ENCODE results near the gene KRT39. TPM values are rescaled to one million over a fixed set of nuclear protein-coding genes. Genes with fewer than 3 reads are reported as not detected.
A peak's percentile ranks its signal among the peaks of the same experiment; 100 is the strongest.

Gene KRT39
- total RNA-seq, 1 donor from 2014 or later = not detected

DNA sequence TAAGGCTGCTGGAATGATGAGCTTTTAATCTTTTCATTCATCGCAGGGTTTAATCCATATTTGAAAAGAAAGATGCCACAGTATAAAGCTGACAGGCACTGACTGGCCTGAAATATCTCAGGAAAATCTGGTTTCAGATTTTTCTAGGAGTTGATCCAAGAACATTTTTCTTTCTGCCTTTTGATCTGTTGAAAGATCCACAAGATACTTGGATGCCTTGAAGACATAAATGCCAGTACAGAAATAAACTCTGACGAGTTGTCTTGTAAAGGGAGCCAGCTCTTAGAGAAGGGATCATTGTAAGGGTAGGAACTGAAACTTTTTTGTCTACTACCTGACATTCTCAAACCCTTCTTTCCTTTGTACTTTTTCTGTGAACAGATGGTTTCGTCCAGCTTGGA lies 56.3 kb downstream of the KRT39 start:
- TF ChIP-seq, protein P1, sequence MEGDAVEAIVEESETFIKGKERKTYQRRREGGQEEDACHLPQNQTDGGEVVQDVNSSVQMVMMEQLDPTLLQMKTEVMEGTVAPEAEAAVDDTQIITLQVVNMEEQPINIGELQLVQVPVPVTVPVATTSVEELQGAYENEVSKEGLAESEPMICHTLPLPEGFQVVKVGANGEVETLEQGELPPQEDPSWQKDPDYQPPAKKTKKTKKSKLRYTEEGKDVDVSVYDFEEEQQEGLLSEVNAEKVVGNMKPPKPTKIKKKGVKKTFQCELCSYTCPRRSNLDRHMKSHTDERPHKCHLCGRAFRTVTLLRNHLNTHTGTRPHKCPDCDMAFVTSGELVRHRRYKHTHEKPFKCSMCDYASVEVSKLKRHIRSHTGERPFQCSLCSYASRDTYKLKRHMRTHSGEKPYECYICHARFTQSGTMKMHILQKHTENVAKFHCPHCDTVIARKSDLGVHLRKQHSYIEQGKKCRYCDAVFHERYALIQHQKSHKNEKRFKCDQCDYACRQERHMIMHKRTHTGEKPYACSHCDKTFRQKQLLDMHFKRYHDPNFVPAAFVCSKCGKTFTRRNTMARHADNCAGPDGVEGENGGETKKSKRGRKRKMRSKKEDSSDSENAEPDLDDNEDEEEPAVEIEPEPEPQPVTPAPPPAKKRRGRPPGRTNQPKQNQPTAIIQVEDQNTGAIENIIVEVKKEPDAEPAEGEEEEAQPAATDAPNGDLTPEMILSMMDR (IDR thresholded peaks at IDR 0.05) = no peak
- Mint-ChIP-seq H3K27me3 (peaks cover 29% of the 10 kb centered on the region), H3K9me3 (no peaks in the 10 kb centered on the region), H3K36me3 (ENCODE audit: low read depth) (no peaks in the 10 kb centered on the region), H3K27ac (no peak overlapping the region), H3K4me3 (no peak overlapping the region), H3K4me1 (peaks cover 2% of the 10 kb centered on the region)
- no peak for ATAC-seq (ENCODE audit: low read depth)
- CTCF ChIA-PET = interaction anchor here (1.2 to 3.5 kb wide), 8 partner anchors 15 to 753 kb away, joined by 3 to 23 read pairs (median 8); partner anchors contain the start of gene KRTAP16-1
- POLR2A ChIA-PET = no interaction called here
- no peak for DNase-seq
- intact Hi-C loops (cut with micrococcal nuclease) = no loop called here

DNA sequence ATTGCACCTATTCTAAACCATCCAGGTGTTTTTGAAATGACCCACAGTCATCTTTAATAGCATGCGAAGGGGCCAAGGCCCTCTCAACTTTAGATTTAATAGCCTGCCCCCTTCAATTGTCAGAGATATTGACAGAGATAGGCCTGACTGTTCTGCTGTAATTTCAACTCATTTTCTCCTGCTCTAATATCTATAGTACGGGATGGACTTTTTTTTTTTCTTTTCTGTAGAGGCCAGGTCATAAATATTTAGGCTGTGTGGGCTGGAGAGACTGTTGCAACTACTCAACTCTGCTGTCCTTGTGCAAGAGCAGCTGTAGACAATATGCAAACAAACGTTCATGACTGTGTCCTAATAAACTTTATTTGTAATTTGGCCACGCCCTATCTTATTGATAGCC lies 57.0 kb downstream of the KRT39 start:
- ChIA-PET CTCF (interaction anchor here (1.2 to 3.5 kb wide), 7 partner anchors 380 to 754 kb away, joined by 3 to 23 read pairs (median 13); partner anchors contain the start of gene KRTAP16-1), POLR2A (no interaction called here)
- no peak for DNase-seq
- no peak overlapping the region for H3K27ac Mint-ChIP-seq
- H3K36me3 Mint-ChIP-seq (ENCODE audit: low read depth) = no peaks in the 10 kb centered on the region
- intact Hi-C loops (cut with micrococcal nuclease) = loop anchor here (1.0 to 10.0 kb wide), 8 partner anchors 107 to 758 kb away; no protein-coding TSS in a partner anchor
- no peak overlapping the region for H3K4me3 Mint-ChIP-seq
- H3K9me3 Mint-ChIP-seq = no peaks in the 10 kb centered on the region
- no peaks in the 10 kb centered on the region for H3K4me1 Mint-ChIP-seq
- no peak for ATAC-seq (ENCODE audit: low read depth)
- TF ChIP-seq, protein P1 (IDR thresholded peaks at IDR 0.05) = no peak
- H3K27me3 Mint-ChIP-seq = peaks cover 31% of the 10 kb centered on the region

DNA sequence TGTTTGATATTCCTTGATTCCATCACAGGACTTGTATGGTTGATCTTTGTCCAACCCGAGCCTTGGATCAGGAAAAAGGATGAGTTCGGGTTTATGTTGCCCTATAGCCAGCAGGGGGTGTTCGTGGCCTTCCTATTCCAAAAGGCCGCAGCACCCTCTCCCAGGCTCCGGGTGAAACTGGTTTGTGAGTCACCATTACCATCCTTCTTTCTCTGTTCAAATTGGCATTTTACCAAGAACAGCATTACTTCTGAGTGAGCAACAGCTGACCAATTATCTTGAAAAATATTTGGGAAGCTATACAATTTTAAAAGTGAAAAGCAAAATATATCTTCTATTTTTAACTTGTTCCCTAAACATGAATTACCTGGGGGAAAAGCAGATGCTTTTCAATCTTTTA lies 57.4 kb downstream of the KRT39 start:
- TF ChIP-seq, protein P1 (IDR thresholded peaks at IDR 0.05) = no peak
- DNase-seq (no peak), ATAC-seq (ENCODE audit: low read depth) (peak; percentile 77)
- Mint-ChIP-seq H3K36me3 (ENCODE audit: low read depth) (no peaks in the 10 kb centered on the region), H3K27me3 (peaks cover 34% of the 10 kb centered on the region), H3K27ac (no peak overlapping the region), H3K9me3 (no peaks in the 10 kb centered on the region), H3K4me1 (no peaks in the 10 kb centered on the region), H3K4me3 (no peak overlapping the region)
- ChIA-PET CTCF (interaction anchor here (1.2 to 3.5 kb wide), 8 partner anchors 289 to 754 kb away, joined by 3 to 23 read pairs (median 8); partner anchors contain the start of gene KRTAP16-1), POLR2A (no interaction called here)
- intact Hi-C loops (cut with micrococcal nuclease) = loop anchor here (1.0 to 10.0 kb wide), 8 partner anchors 107 to 758 kb away; no protein-coding TSS in a partner anchor

Other genes with a start within 250 kb of the KRT39 start
- not detected in 2 replicates for gene KRT25, start 211.6 kb downstream of the KRT39 start, total RNA-seq
- gene KRT26, start 194.7 kb downstream of the KRT39 start, total RNA-seq = not detected in 2 replicates
- gene KRT27, start 184.4 kb downstream of the KRT39 start, total RNA-seq = not detected in 2 replicates
- gene KRT28, start 167.0 kb downstream of the KRT39 start, total RNA-seq = not detected in 2 replicates
- 40.7 and 46.7 TPM in 2 replicates for gene KRT10, start 144.3 kb downstream of the KRT39 start, total RNA-seq
- gene KRT12, start 99.7 kb downstream of the KRT39 start, total RNA-seq = not detected in 2 replicates
- not detected in 2 replicates for gene KRT20, start 81.7 kb downstream of the KRT39 start, total RNA-seq
- not detected in 2 replicates for gene KRT23, start 29.3 kb downstream of the KRT39 start, total RNA-seq
- gene KRT40, start 17.4 kb upstream of the KRT39 start, total RNA-seq = not detected in 2 replicates
- not detected in 2 replicates for gene KRTAP3-3, start 27.2 kb upstream of the KRT39 start, total RNA-seq
- gene KRTAP3-2, start 33.0 kb upstream of the KRT39 start, total RNA-seq = not detected in 2 replicates
- not detected in 2 replicates for gene KRTAP3-1, start 42.2 kb upstream of the KRT39 start, total RNA-seq
- not detected in 2 replicates for gene KRTAP1-5, start 60.3 kb upstream of the KRT39 start, total RNA-seq
- gene KRTAP1-4, start 63.2 kb upstream of the KRT39 start, total RNA-seq = not detected in 2 replicates
- not detected in 2 replicates for gene KRTAP1-3, start 67.9 kb upstream of the KRT39 start, total RNA-seq
- not detected in 2 replicates for gene KRTAP1-1, start 74.5 kb upstream of the KRT39 start, total RNA-seq
- not detected in 2 replicates for gene KRTAP2-1, start 80.4 kb upstream of the KRT39 start, total RNA-seq
- gene KRTAP2-2, start 88.3 kb upstream of the KRT39 start, total RNA-seq = not detected in 2 replicates
- not detected in 2 replicates for gene KRTAP2-3, start 93.2 kb upstream of the KRT39 start, total RNA-seq
- not detected in 2 replicates for gene KRTAP2-4, start 98.9 kb upstream of the KRT39 start, total RNA-seq
- gene KRTAP4-7, start 117.2 kb upstream of the KRT39 start, total RNA-seq = not detected in 2 replicates
- gene KRTAP4-8, start 131.2 kb upstream of the KRT39 start, total RNA-seq = not detected in 2 replicates
- not detected in 2 replicates for gene KRTAP4-16, start 135.3 kb upstream of the KRT39 start, total RNA-seq
- not detected in 2 replicates for gene KRTAP4-9, start 138.4 kb upstream of the KRT39 start, total RNA-seq
- gene KRTAP4-11, start 151.4 kb upstream of the KRT39 start, total RNA-seq = not detected in 2 replicates
- gene KRTAP4-12, start 157.2 kb upstream of the KRT39 start, total RNA-seq = not detected in 2 replicates
- gene KRTAP4-6, start 173.6 kb upstream of the KRT39 start, total RNA-seq = not detected in 2 replicates
- not detected in 2 replicates for gene KRTAP4-5, start 182.9 kb upstream of the KRT39 start, total RNA-seq
- not detected in 2 replicates for gene KRTAP4-4, start 193.8 kb upstream of the KRT39 start, total RNA-seq
- gene KRTAP4-3, start 201.3 kb upstream of the KRT39 start, total RNA-seq = not detected in 2 replicates
- gene KRTAP4-2, start 211.3 kb upstream of the KRT39 start, total RNA-seq = not detected in 2 replicates
- gene KRTAP4-1, start 218.0 kb upstream of the KRT39 start, total RNA-seq = not detected in 2 replicates
- not detected in 2 replicates for gene KRTAP9-1, start 222.9 kb upstream of the KRT39 start, total RNA-seq